Chondrocyte (in vitro differentiated cells): ENCODE data around the gene MTG1. TPM values are rescaled to one million over a fixed set of nuclear protein-coding genes. Genes with fewer than 3 reads are reported as not detected.

Source experiments
- DNase-seq: peaks from one replicate; pipeline ENCODE4 v3.0.0; 2021; ENCODE audit warnings: mixed read lengths, low spot score
- H3K27ac Mint-ChIP-seq: one replicate; pipeline ENCODE4 v1.8.0; 2021; ENCODE audit warnings: mild to moderate bottlenecking, moderate library complexity, mixed read lengths; ENCODE audit not compliant: unreplicated experiment
- H3K27me3 Mint-ChIP-seq: 2 replicates; pipeline ENCODE4 v1.8.0; 2021; ENCODE audit warnings: low read depth, mixed read lengths
- H3K36me3 Mint-ChIP-seq: 2 replicates; pipeline ENCODE4 v1.8.0; 2021; ENCODE audit warnings: low read depth, mixed read lengths
- H3K4me1 Mint-ChIP-seq: 2 replicates; pipeline ENCODE4 v1.8.0; 2021; ENCODE audit warnings: low read depth, mild to moderate bottlenecking, mixed read lengths
- H3K4me3 Mint-ChIP-seq: one replicate; pipeline ENCODE4 v1.8.0; 2021; ENCODE audit warnings: mild to moderate bottlenecking, moderate library complexity, mixed read lengths; ENCODE audit not compliant: unreplicated experiment
- H3K9me3 Mint-ChIP-seq: 2 replicates; pipeline ENCODE4 v1.8.0; 2021; ENCODE audit warnings: low read depth, mixed read lengths
- CTCF ChIP-seq: fragments of 200-600 bp; sonication (generic); IDR thresholded peaks from 2 replicates; pipeline ENCODE4 v1.5.0; 2021; ENCODE audit warnings: antibody characterized with exemption, mild to moderate bottlenecking, moderate library complexity
- total RNA-seq: library from RNA; stranded (reverse); gene quantifications from 3 replicates; pipeline ENCODE4 v1.2.1, GENCODE V29; 2021

The MTG1 gene
- total RNA-seq, 1 donor from 2014 or later = 36.7 TPM

GRCh38 chr10:133349577-133350011 is 44.4 kb upstream of the MTG1 start:
- Mint-ChIP-seq H3K36me3 (no peaks in the 10 kb centered on the region), H3K27ac (no peak overlapping the region), H3K9me3 (no peaks in the 10 kb centered on the region)

GRCh38 chr10:133350283-133350949 is 43.5 kb upstream of the MTG1 start:
- Mint-ChIP-seq H3K4me3 (no peak overlapping the region), H3K9me3 (no peaks in the 10 kb centered on the region), H3K4me1 (no peaks in the 10 kb centered on the region), H3K36me3 (no peaks in the 10 kb centered on the region), H3K27me3 (peaks cover 7% of the 10 kb centered on the region), H3K27ac (no peak overlapping the region)
- TF ChIP-seq CTCF = no peak
- DNase-seq = no peak

More at GRCh38 chr10:133349577-133350011, 44.4 kb upstream of the MTG1 start:
- no peak for TF ChIP-seq CTCF
- H3K4me3 Mint-ChIP-seq = no peak overlapping the region
- peaks cover 7% of the 10 kb centered on the region for H3K27me3 Mint-ChIP-seq
- no peaks in the 10 kb centered on the region for H3K4me1 Mint-ChIP-seq
- no peak for DNase-seq

- Mint-ChIP-seq H3K36me3 (no peaks in the 10 kb centered on the region), H3K27ac (no peak overlapping the region), H3K4me3 (no peak overlapping the region), H3K4me1 (no peaks in the 10 kb centered on the region), H3K9me3 (no peaks in the 10 kb centered on the region), H3K27me3 (peaks cover 4% of the 10 kb centered on the region)
- no peak for TF ChIP-seq CTCF
- DNase-seq = no peak
Observed at GRCh38 chr10:133350950-133351329, 43.0 kb upstream of the MTG1 start.

- no peak overlapping the region for H3K27ac Mint-ChIP-seq
- no peaks in the 10 kb centered on the region for H3K4me1 Mint-ChIP-seq
- H3K36me3 Mint-ChIP-seq = no peaks in the 10 kb centered on the region
- no peak overlapping the region for H3K4me3 Mint-ChIP-seq
- peaks cover 4% of the 10 kb centered on the region for H3K27me3 Mint-ChIP-seq
- H3K9me3 Mint-ChIP-seq = no peaks in the 10 kb centered on the region
- no peak for DNase-seq
- TF ChIP-seq CTCF = peak; percentile 8
Observed at GRCh38 chr10:133351408-133352318, 42.3 kb upstream of the MTG1 start.

GRCh38 chr10:133353202-133353959 is 40.6 kb upstream of the MTG1 start:
- no peaks in the 10 kb centered on the region for H3K36me3 Mint-ChIP-seq
- no peak overlapping the region for H3K4me3 Mint-ChIP-seq
- TF ChIP-seq CTCF = no peak
- peaks cover 4% of the 10 kb centered on the region for H3K27me3 Mint-ChIP-seq
- DNase-seq = no peak
- no peaks in the 10 kb centered on the region for H3K9me3 Mint-ChIP-seq
- no peaks in the 10 kb centered on the region for H3K4me1 Mint-ChIP-seq
- H3K27ac Mint-ChIP-seq = no peak overlapping the region
